Measurements from ENCODE around the gene ATPAF2.

ATPAF2 gene

GRCh38 chr17:17985153-17985552 lies 53.8 kb downstream of the ATPAF2 start:
- no peak for DNase-seq

- no peak for DNase-seq
These were observed 55.2 kb downstream of the ATPAF2 start for GRCh38 chr17:17983776-17984175.

- DNase-seq = no peak
These were observed 55.6 kb downstream of the ATPAF2 start for GRCh38 chr17:17983376-17983775.

DNA sequence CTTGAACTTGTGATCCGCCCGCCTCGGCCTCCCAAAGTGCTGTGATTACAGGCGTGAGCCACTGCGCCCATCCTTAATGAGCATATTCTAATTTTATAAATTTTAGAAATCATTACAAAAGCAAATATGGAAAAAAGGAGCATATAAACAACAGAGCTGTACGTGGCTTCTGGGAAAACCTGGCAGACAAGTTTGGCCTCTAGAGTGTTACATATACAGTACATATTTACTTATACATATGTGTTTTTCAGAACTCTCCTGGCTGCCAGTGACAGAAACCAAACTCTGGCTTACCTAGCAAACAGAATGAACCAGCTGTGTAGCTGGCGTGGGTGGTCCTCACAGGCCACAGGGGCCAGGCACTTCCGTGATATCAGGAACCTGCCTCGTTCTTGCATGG lies 56.2 kb downstream of the ATPAF2 start:
- no peak for DNase-seq

DNA sequence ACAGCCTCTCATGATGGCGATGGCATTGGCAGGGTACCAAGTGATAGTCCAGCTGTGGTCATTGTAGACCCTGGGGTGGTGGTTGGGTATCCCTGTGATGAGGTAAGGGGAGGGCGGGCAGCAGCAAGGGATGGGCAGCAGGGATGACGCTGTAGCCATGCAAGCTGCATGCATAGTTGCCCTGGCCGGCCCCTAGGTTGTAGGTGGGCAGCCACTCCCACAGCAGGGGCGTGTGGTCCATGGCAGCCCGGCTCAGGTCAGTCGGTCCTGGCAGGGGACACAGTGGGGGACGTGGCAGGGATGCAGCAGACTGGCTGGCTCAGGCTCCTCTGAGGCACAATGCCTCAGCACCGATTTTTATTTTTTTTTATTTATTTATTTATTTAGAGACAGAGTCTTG lies 57.6 kb downstream of the ATPAF2 start:
- no peak for DNase-seq

DNA sequence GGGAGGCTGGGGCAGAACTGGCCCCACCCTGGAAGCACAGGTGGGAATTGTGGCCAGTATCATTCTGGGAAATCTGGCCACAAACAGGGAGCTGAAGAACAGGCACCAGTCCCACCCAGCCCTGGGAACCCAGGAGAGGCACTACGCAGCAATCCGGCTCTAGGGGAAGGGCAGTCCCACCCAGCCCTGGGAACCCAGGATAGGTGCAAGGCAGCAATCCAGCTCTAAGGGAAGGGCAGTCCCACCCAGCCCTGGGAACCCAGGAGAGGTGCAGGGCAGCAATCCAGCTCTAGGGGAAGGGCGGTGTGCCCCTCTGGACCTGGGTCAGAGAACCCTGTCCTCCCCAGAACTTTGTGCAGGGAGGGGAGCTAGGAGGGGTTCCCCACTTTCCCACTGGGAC lies 59.2 kb downstream of the ATPAF2 start:
- no peak for DNase-seq

DNA sequence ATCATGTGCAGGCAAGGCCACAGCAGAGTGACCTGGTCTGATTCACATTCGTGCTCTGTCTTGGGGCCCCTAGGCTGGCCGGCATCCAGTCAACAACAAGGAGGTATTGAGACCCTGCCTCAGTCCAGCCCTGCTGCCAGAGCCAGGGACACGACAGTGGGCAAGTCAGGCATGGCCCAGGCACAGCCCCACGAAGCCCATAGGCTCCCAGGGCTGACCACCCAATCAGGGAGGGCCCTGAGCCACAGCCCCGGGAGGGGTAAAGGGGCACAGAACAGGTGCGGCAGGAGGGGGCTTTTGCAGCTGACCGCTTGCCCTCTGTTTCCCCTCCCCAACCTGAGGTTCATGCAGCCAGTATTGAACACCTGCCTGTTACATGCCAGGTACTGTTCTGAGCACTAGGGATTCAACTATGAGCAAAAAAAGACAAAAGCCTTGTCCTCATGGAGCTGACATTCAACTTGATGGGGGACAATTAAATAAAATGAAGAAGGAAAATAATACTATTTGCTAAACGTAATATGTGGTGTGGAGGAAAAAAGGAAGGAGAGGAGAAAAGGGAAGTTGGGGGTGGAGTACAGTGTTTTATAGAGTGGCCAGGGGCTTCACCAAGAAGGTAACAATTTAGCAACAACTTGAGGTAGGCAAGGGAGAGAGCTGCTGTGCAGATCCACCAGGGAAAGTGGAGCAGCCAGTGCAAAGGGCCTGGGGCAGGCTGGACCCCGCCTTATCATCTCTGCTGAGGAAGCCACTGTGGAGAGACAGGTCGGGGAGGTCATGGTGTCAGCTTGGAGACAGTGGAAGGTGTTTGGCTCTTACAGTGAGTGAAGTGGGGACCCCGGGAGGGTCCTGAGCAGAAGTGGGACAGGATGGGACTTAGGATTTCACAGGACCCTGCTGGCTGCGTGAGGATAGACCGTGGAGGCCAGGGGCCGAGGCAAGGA lies 60.2 kb downstream of the ATPAF2 start:
- DNase-seq = no peak

DNA sequence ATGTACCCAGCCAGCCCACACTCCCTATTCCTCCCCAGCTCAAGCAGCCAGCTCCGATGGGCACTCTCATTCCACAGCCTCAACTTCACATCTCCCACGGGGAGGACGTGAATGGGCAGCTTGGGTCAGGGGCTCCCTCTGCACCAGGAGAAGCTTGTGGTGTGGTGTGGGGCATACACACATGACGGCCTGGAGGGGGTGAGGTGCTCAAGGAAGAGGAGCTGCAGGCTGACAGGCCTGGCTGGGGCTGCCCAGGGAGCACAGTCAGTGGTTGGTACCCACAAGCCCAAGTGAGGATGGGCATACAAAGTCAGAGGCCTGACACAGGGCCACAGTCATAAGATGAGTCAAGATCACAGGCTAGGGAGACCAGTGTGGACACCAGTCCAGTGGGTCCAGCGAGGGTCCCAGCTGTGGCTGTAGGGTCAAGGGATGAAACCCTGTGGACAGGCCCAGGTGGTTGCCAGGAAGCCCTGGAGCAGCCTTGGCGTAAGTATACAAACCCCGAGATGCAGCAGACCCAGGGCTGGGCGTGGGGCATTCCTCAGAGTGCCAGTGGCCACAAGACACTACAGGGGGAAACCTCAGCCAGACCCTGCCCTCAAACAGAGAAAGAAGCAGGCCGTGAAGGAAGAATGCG lies 61.9 kb downstream of the ATPAF2 start:
- DNase-seq = no peak

- no peak for DNase-seq
These were observed 63.5 kb downstream of the ATPAF2 start for GRCh38 chr17:17975436-17975835.

DNA sequence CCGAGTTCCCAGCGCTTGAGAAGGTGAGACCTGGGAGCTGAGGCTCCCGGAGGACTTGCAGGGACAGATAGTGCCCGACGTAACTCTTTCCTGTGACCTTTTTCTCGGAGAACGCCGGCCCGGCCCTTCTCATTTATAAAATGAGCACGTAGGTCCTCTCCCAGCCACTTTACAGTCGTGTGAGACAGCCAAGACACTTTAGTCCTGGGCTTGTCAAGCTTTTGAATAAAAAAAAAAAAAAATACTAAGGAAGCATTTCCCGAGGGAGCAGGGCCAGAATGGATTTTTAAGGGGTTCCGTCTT lies 66.1 kb downstream of the ATPAF2 start:
- no peak for DNase-seq

DNA sequence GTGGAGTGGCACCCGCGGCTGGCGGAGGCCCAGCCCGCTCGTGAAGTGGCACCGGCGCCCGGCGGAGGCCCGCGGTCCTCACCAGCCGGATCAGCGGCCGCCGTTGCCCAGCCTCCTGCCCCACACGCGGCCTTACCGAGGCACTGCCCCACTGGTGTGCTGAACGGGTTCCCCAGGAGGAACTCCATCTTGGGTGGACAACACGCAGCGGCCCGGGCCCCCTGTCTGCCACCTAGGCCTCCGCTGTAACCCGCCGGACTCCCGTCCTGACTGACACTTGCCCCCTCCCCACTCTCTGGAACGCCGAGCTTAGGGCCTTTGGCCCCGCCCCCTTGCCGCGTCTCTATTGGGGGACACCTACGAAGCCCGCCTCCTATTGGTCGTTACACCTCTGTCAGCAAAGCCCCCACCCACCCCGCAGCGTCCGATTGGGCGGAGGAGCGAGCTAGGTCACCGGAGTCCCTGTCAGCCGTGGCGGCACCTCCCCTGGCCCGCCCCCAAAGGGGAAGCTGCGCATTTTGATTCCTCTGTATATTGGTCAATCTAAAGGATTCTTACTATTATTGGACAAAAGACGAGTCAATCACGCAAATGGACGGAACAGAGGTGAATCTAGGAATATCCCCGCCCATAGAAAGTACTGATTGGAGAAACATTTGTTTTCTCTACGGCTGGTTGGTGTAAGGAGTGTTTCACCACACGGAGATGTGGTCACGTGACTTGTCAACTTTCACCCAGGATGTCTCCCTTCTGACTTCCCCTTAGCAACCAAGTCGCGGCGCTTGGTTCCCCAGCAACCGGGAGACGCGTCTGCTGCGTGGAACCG lies 66.6 kb downstream of the ATPAF2 start, which contains the start of the genes DRC3 and TOM1L2:
Gene DRC3 (plus strand): TSS at position 737 of the 826 bp plus-strand sequence. CDS start 4,737 bp downstream, outside the sequence.
Gene TOM1L2 (minus strand): TSS at position 275 of the 826 bp plus-strand sequence. CDS start 87 bp downstream, at position 188.
- DNase-seq = peak; percentile 100

DNA sequence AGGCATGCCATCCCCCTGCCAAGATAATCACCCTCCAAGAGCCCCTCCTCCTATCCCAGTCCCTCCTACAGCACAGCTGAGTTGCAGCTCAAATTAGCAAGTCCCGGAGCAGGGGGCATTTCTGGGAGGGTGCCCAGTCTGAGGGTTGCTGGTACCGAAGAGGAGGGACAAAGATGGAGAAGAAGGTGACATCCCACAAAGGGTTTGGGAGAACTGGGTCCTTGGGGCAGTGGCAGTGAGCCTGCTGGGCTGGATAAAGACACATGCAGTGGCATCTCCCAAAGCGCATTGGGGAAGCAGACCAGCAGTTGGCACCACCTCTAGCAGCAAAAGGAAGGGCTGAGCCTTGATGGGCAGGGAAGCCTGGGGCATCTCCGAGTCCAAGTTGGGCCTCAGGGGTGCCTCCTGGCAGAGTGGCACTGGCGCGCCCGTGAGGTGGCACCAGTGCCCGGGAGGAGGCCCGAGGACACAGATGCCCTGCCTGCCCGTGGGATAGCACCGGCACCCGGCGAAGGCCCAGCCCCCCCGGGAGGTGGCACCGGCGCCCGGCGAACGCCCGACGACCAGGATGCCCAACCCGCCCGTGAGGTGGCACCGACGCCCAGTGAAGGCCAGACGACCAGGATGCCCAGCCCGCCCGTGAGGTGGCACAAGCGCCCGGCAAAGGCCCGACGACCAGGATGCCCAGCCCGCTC lies 67.4 kb downstream of the ATPAF2 start:
- DNase-seq = no peak

DNA sequence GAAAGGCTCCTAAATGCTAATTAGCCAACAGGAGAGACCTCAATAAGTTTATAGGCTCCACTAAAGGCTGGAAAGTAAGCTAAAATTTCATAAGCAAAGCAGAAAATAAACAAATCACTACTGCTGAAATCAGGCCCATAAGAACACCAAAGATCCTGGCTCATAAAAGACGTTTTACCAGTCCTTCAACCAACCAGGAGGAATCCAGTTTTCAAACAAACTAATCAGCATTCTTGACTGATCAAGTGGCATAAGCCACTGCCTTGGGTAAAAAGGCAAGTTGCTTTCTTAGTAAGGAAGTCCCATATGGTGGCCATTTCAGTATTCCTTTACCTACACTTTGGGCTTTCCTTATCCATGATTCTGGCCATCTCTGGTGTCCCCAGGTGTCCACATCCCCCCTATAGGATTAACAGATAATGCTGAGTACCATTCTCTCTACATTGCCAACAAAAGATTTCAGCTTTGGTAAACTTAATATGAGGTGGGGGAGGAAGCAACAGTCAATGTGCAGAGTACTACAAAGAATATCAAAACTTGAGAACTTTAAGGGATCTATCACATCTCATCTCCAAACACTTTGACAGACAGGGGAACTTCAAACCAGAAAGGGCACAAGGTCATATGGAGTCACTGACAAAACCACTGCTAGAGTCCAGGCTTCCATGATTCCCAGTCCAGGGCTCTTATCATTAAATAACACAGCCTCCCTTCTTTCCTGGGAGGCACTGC lies 68.1 kb downstream of the ATPAF2 start:
- no peak for DNase-seq
